NCI-H748 (cell line): ENCODE results near the gene OSBPL9.

Experiments
- DNase-seq: peaks from one replicate; lab custom pipeline; 2025; ENCODE audit not compliant: unreplicated experiment; lab: John Stamatoyannopoulos, UW

Gene OSBPL9, protein sequence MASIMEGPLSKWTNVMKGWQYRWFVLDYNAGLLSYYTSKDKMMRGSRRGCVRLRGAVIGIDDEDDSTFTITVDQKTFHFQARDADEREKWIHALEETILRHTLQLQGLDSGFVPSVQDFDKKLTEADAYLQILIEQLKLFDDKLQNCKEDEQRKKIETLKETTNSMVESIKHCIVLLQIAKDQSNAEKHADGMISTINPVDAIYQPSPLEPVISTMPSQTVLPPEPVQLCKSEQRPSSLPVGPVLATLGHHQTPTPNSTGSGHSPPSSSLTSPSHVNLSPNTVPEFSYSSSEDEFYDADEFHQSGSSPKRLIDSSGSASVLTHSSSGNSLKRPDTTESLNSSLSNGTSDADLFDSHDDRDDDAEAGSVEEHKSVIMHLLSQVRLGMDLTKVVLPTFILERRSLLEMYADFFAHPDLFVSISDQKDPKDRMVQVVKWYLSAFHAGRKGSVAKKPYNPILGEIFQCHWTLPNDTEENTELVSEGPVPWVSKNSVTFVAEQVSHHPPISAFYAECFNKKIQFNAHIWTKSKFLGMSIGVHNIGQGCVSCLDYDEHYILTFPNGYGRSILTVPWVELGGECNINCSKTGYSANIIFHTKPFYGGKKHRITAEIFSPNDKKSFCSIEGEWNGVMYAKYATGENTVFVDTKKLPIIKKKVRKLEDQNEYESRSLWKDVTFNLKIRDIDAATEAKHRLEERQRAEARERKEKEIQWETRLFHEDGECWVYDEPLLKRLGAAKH

DNA sequence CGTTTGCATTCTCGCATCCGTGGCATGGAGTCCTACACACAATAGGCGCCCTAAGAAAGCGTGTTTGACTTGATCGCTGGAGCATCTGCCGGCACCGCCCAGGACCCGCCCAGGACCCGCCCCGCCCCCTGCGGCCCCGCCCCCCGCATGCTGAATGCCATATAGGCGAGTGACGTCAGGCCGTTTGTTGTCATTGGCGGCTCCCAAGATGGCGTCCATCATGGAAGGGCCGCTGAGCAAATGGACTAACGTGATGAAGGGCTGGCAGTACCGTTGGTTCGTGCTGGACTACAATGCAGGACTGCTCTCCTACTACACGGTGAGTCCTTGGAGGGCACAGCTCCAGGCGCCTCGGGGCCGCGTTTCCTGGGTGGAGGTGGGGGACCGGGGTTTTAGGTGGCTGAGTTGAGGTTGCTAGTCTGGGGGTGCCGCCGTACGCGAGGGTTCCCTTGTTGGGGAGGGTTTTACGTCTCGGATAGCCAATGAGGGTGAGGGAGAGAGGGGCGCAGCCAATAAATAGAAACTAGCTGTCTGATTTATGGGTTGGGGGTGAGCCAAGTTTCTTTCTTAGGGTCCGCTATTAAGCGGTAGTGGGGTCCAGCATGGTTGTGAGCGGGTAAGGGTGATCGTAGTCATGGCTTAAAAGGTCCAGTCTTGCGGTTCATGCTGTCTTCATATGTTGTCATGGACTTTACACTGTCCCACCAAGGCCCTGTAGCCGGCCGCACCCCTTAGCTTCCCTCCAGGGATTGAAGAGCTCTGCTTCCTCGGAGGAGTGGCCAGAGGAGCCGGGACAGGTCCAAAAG lies at the start of gene OSBPL9:
TSS of gene OSBPL9 (plus strand) at position 190 of the 806 bp plus-strand sequence. CDS start at position 209, 19 bp downstream.
- DNase-seq: peak; percentile 93

- DNase-seq: no peak
Measured at GRCh38 chr1:51567653-51568052, 49.2 kb upstream of the OSBPL9 start.

- no peak for DNase-seq
Measured at GRCh38 chr1:51568231-51568935, 48.5 kb upstream of the OSBPL9 start.

GRCh38 chr1:51569284-51570062 lies 47.4 kb upstream of the OSBPL9 start:
- DNase-seq: no peak

GRCh38 chr1:51570063-51570710 lies 46.7 kb upstream of the OSBPL9 start:
- no peak for DNase-seq

DNA sequence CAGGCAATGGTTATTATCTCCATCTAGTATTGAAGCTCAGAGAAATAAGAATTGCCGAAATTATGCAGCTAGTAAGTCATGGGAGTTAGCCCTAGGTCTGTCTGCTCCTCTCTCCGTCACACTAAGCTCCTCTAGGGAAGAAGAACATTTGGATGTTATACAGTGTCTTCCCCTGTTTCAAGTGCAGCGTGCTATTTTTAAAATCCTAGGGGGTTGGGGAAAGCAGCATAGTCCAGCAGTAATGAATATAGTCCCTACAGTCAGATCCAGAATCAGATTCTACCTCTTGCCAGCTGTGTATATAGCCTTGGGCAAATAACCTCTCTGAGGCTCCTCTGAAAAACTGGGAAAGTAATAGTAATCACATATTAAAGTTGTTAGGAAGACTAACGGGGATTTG lies 44.5 kb upstream of the OSBPL9 start:
- no peak for DNase-seq

- no peak for DNase-seq
Measured at GRCh38 chr1:51574796-51575195, 42.1 kb upstream of the OSBPL9 start.

DNA sequence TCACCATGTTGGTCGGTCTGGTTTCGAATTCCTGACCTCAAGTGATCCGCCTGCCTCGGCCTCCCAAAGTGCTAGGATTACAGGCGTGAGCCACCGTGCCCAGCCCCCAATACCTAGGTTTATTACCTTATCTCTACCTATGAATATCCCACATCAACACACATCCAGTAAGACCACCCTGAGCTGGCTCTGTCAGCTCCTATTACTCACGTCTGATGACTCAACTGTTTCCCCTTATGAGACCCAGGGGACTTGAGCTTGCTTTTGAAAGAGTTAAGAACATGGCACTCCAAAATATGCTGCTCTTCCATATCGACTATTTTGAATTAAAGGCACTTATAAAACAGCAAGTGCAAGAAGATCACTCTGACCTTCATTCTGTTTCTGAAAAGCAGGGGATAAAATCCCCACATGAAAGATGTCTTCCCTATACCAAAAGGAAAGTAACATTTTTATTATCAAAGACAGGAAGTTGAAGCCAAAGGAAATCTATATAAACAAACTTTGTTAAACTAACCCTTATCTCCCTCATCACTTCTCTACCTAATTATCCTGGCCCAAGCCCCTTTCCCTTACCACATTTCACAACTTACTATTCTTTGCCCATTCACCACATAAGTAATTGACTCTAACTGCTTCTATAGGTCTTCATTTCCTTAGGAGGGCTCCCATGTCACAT lies 41.3 kb upstream of the OSBPL9 start:
- no peak for DNase-seq

- DNase-seq: no peak
Measured at GRCh38 chr1:51576085-51576444, 40.8 kb upstream of the OSBPL9 start.

DNA sequence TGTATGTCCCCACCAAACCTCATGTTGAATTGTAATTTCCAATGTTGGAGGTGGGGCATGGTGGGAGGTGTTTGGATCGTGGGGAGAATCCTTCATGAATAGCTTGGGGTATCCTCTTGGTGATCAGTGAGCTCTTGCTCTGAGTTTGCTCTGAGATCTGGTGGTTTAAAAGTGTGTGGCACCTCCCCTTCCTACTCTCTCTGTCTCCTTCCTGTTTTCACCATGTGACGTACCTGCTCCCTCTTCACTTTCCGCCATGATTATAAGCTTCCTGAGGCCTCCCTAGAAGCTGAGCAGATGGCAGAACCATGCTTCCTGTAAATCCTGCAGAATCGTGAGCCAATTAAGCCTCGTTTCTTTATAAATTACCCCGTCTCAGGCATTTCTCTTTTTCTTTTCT lies 40.0 kb upstream of the OSBPL9 start:
- DNase-seq: no peak

GRCh38 chr1:51578383-51579109 lies 38.3 kb upstream of the OSBPL9 start:
- DNase-seq: no peak

- no peak for DNase-seq
Measured at GRCh38 chr1:51581238-51581637, 35.7 kb upstream of the OSBPL9 start.

- DNase-seq: no peak
Measured at GRCh38 chr1:51583532-51583931, 33.4 kb upstream of the OSBPL9 start.

GRCh38 chr1:51584021-51584420 lies 32.9 kb upstream of the OSBPL9 start:
- no peak for DNase-seq

DNA sequence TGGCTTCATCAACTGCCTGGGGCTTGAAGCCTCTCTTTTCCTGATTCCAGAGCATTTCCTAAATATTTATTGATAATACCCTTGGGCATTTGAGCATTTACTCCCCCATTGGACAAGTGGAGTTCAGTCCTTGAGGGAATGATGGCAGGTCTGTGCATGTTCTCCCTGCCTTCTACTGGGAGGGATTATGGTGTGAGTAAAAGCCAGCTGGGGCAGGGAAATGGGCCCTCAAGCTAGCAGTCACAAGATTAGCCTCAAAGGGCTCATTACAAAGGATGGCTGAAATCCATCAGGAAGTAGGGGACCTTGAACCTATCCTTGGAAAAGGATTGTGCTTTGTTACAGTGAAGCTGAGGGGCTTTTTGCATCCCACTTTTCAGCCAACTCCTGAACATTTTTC lies 24.2 kb upstream of the OSBPL9 start:
- no peak for DNase-seq

DNA sequence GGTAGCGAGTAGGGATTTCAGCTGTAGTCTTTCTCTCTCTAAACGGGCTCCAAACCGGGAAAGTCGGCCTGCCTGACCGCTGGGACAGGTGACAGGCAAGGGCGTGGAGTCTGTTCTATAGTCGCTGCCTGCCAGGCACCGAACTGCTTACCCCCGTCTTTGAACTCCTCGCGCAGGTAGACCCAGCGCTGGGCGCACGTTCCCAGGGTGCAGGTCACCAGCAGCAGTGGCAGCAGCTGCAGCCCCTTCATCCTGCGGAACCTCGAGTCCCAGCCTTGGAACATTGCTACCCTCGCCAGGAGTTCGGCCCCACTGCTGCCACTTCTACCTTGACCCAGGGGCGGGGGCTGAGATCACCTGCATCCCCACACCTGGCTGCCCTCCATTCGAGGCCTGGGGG lies 22.2 kb upstream of the OSBPL9 start:
- DNase-seq: no peak

GRCh38 chr1:51600529-51600928 lies 16.4 kb upstream of the OSBPL9 start:
- DNase-seq: no peak

DNA sequence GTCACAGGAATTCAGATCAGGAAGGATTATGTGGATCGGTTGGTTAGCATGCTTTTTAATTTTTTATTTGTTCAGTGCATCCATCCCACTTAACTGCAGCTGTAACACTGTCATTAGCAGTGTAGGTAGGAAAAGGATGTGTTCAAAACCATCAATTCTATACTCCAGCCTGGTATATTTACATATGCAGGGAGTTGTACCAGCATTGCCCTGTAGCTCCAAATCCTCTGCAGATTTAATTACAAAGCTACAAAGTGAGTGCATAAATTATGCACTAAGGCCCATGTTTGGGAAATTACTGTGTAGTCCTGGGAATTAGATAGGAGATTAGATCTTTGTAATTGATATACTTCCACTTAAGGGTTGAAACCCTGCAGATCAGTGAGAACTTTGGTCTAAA lies 15.9 kb upstream of the OSBPL9 start:
- peak; percentile 41 for DNase-seq
